ENCODE measurements around the gene TRIM8. TPM values are rescaled to one million over a fixed set of nuclear protein-coding genes. Genes with fewer than 3 reads are reported as not detected.
A peak's percentile ranks its signal among the peaks of the same experiment; 100 is the strongest.

Gene TRIM8
- total RNA-seq (108 and 114 TPM in 2 replicates), polyA plus RNA-seq (74.1 and 77.2 TPM in 2 replicates), polyA minus RNA-seq (45.9 and 64.0 TPM in 2 replicates), Bru-seq, nascent RNA (percentile 73 among the genes with signal in this experiment), BruChase-seq, experiment 1, labeled RNA remaining after a 6-hour chase (percentile 93 among the genes with signal in this experiment), BruChase-seq, experiment 2, labeled RNA remaining after a 2-hour chase (percentile 87 among the genes with signal in this experiment)
- 88.7 and 106 TPM in 2 replicates for polyA plus RNA-seq (2011; cell fraction: cytosol; rRNA removed)
- polyA plus RNA-seq (2011; cell fraction: nucleus; rRNA removed) = 74.2 and 76.4 TPM in 2 replicates
- polyA plus RNA-seq (2012) = 154 and 159 TPM in 2 replicates
- 17.6 TPM for polyA minus RNA-seq (2011; cell fraction: cytosol; rRNA and poly(A)+ RNA removed)
- 26.3 and 40.0 TPM in 2 replicates for polyA minus RNA-seq (2011; cell fraction: nucleus; rRNA and poly(A)+ RNA removed)
- long read RNA-seq, full-length matches to known transcripts = 126 of 249 reads
- long read RNA-seq, partial matches to known transcripts = 9 of 249 reads
- long read RNA-seq, other reads (novel, unspliced or antisense) = 114 of 249 reads

DNA sequence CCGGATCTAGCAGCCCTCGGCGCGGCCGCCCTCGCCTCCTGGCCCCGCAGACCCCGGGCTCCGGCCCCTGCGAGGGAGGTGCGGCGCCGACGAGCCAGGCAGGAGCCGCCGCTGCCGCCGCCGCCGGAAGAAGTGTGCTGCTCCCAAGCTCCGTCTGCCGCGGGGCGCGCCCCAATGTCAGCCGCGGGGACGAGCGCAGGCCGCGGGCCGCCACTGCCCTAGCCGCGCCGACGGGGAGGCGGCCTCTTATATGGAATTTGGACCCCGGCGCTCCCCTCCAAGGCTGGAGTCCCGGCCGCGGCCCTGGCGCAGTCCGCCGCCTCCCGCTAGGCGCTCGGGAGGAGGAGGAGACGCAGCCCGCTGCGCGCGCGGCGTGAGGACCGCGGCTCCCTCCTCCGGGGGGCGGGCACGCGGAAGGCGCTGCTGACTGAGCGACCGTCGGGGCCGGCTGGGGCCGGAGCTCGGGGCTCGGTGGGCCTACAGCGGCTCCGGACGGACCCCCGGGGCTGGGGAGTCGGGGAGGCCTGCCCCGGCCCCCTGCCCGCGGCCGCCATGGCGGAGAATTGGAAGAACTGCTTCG is at the start of gene TRIM8:
TSS of gene TRIM8 (plus strand) at position 414 of the 580 bp plus-strand sequence. CDS start at position 553, 139 bp downstream.
- Histone ChIP-seq H4K20me1 (replicated peaks; ENCODE audit: control insufficient read depth, extremely low read depth, insufficient read depth, low read length) (no peaks in the 10 kb centered on the region), H3K36me3 (ENCODE audit: control insufficient read depth in 2 of 2, extremely low read depth in 1 of 2, insufficient read depth in 2 of 2, low read length in 2 of 2) (peaks cover 0 to 3% of the 10 kb centered on the region in 2 experiments), H3K79me2 (ENCODE audit: control insufficient read depth, insufficient read depth, low read length) (peaks cover 52% of the 10 kb centered on the region), H3K9ac (replicated peaks; ENCODE audit: extremely low read depth, insufficient read depth, low read length) (peak within 1 kb of the TSS; percentile 88), H3K9me3 (replicated peaks; ENCODE audit: control insufficient read depth, insufficient read depth, low read length) (no peaks in the 10 kb centered on the region), H3K4me3 (replicated peaks in 1 of 3; ENCODE audit: insufficient read depth in 1 of 3, low read depth in 1 of 3, low read length in 3 of 3) (peak within 1 kb of the TSS; percentile 56 to 86 (median 69)), H3K27ac (ENCODE audit: insufficient read depth, low read depth, low read length) (peak within 1 kb of the TSS; percentile 86), H2AFZ (ENCODE audit: low read depth, low read length) (no peak within 1 kb of the TSS), H3K27me3 (ENCODE audit: control insufficient read depth in 2 of 2, insufficient read depth in 2 of 2, low read length in 2 of 2) (no peaks in the 10 kb centered on the region), H3K4me1 (ENCODE audit: control insufficient read depth, extremely low read depth, insufficient read depth, low read length) (peaks cover 32% of the 10 kb centered on the region), H3K4me2 (ENCODE audit: insufficient read depth, low read length) (peak within 1 kb of the TSS; percentile 61), H3K9me1 (replicated peaks; ENCODE audit: control insufficient read depth, extremely low read depth, insufficient read depth, low read length) (no peaks in the 10 kb centered on the region)
- CTCF ChIA-PET = interaction anchor here (0.6 to 6.9 kb wide), 17 partner anchors 9 to 240 kb away, joined by 3 to 110 read pairs (median 9); partner anchors contain the start of genes ACTR1A and SUFU
- intact Hi-C loops (cut with micrococcal nuclease) = no loop called here
- FAIRE-seq (peak; percentile 26), DNase-seq (ENCODE audit: low read depth, low spot score) (peak; percentile 41)
- TF ChIP-seq POLR2AphosphoS5 (IDR thresholded peaks at IDR 0.05; ENCODE audit: insufficient read depth, low read depth, low read length) = peak; percentile 2
- no peak for TF ChIP-seq MYC (IDR thresholded peaks at IDR 0.05; ENCODE audit: low read depth, low read length)
- dilution Hi-C loops (cut with MboI; ENCODE audit: extremely low pct_ligation_motif_present, low sequenced_read_pairs) = no loop called here
- POLR2A ChIA-PET = interaction anchor here (1.0 to 2.6 kb wide), 4 partner anchors 17 to 142 kb away, joined by 4 to 8 read pairs (median 4); partner anchors contain the start of gene ACTR1A
- no TSS peak for BruUV-seq (replicated peaks)

DNA sequence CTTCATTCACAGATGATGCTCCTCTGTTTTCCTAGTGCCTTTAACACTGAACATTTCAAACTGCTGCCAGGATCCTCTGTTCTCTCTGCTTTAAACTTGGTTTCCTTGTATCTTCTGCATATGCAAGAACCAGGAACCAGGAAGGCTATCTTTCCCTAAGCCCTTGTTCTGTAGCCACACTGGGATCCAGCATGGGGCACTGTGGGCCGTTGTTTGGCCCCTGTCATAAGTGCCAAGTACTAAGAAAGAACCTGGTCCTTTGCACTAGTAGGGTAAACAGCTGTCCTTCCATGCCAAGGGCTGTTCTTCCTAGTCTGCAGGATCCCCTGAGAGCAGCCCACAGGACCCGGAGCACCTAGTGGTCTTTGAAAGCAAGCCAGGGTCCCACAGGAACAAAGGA is 49.0 kb upstream of the TRIM8 start:
- DNase-seq (ENCODE audit: low read depth, low spot score) (peak; percentile 39), FAIRE-seq (peak; percentile 37)
- Histone ChIP-seq H3K9me1 (replicated peaks; ENCODE audit: control insufficient read depth, extremely low read depth, insufficient read depth, low read length) (no peaks in the 10 kb centered on the region), H3K4me2 (ENCODE audit: insufficient read depth, low read length) (no peak overlapping the region), H3K9me3 (replicated peaks; ENCODE audit: control insufficient read depth, insufficient read depth, low read length) (no peaks in the 10 kb centered on the region), H3K9ac (replicated peaks; ENCODE audit: extremely low read depth, insufficient read depth, low read length) (no peak overlapping the region), H3K27ac (ENCODE audit: insufficient read depth, low read depth, low read length) (no peak overlapping the region), H3K36me3 (ENCODE audit: control insufficient read depth in 2 of 2, extremely low read depth in 1 of 2, insufficient read depth in 2 of 2, low read length in 2 of 2) (no peaks in the 10 kb centered on the region), H2AFZ (ENCODE audit: low read depth, low read length) (no peak overlapping the region), H3K4me3 (replicated peaks in 1 of 3; ENCODE audit: insufficient read depth in 1 of 3, low read depth in 1 of 3, low read length in 3 of 3) (no peak overlapping the region), H3K27me3 (ENCODE audit: control insufficient read depth in 2 of 2, insufficient read depth in 2 of 2, low read length in 2 of 2) (no peaks in the 10 kb centered on the region), H3K79me2 (ENCODE audit: control insufficient read depth, insufficient read depth, low read length) (no peaks in the 10 kb centered on the region), H4K20me1 (replicated peaks; ENCODE audit: control insufficient read depth, extremely low read depth, insufficient read depth, low read length) (no peaks in the 10 kb centered on the region), H3K4me1 (ENCODE audit: control insufficient read depth, extremely low read depth, insufficient read depth, low read length) (peaks cover 52% of the 10 kb centered on the region)
- intact Hi-C loops (cut with micrococcal nuclease) = loop anchor here (5.0 kb wide), 2 partner anchors 117 to 173 kb away; partner anchors contain the start of genes ARL3, FBXL15 and SFXN2
- dilution Hi-C loops (cut with MboI; ENCODE audit: extremely low pct_ligation_motif_present, low sequenced_read_pairs) = no loop called here
- POLR2A ChIA-PET = no interaction called here
- BruUV-seq (replicated peaks) = no TSS peak
- CTCF ChIA-PET = interaction anchor here (1.3 to 10.0 kb wide), 12 partner anchors 9 to 91 kb away, joined by 3 to 110 read pairs (median 7); partner anchors contain the start of genes SUFU and TRIM8
- TF ChIP-seq, protein P1, sequence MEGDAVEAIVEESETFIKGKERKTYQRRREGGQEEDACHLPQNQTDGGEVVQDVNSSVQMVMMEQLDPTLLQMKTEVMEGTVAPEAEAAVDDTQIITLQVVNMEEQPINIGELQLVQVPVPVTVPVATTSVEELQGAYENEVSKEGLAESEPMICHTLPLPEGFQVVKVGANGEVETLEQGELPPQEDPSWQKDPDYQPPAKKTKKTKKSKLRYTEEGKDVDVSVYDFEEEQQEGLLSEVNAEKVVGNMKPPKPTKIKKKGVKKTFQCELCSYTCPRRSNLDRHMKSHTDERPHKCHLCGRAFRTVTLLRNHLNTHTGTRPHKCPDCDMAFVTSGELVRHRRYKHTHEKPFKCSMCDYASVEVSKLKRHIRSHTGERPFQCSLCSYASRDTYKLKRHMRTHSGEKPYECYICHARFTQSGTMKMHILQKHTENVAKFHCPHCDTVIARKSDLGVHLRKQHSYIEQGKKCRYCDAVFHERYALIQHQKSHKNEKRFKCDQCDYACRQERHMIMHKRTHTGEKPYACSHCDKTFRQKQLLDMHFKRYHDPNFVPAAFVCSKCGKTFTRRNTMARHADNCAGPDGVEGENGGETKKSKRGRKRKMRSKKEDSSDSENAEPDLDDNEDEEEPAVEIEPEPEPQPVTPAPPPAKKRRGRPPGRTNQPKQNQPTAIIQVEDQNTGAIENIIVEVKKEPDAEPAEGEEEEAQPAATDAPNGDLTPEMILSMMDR (IDR thresholded peaks at IDR 0.05; ENCODE audit: extremely low read depth in 1 of 2, insufficient read depth in 1 of 2, low read depth in 1 of 2, low read length in 2 of 2) = peak in 1 of 2 donors; percentile 16
- no peak for TF ChIP-seq EZH2 (IDR thresholded peaks at IDR 0.05; ENCODE audit: borderline replicate concordance, low read depth, low read length, severe bottlenecking)

Measured in endothelial cell of umbilical vein (primary cell).